GM21825 (cell line): ENCODE measurements around the gene B4GALNT4.
"Not testable (repeated sequence)": the region's sequence is repeated elsewhere in the genome, so short reads cannot be mapped to it uniquely, and the experiment has no call there.

ENCODE experiments used
- ATAC-seq: cut with Tn5 transposase; IDR thresholded peaks from one replicate; pipeline ENCODE4 v1.9.1; 2021; ENCODE audit warnings: mild to moderate bottlenecking, moderate library complexity; ENCODE audit not compliant: unreplicated experiment

Gene B4GALNT4

DNA sequence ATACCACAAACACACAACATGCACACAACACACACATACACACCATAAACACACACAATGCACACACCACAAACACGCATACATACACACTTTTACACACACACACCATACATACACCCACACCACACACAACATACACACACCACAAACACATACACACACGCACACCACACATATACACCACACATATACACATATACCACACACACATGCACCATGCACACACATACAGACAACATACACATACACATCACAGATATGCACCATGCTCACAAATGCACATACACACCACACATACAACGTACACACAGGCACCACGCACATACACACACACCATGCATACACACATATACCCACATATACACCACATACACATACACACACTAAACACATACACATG is 11.7 kb upstream of the B4GALNT4 start:
- ATAC-seq = no peak

DNA sequence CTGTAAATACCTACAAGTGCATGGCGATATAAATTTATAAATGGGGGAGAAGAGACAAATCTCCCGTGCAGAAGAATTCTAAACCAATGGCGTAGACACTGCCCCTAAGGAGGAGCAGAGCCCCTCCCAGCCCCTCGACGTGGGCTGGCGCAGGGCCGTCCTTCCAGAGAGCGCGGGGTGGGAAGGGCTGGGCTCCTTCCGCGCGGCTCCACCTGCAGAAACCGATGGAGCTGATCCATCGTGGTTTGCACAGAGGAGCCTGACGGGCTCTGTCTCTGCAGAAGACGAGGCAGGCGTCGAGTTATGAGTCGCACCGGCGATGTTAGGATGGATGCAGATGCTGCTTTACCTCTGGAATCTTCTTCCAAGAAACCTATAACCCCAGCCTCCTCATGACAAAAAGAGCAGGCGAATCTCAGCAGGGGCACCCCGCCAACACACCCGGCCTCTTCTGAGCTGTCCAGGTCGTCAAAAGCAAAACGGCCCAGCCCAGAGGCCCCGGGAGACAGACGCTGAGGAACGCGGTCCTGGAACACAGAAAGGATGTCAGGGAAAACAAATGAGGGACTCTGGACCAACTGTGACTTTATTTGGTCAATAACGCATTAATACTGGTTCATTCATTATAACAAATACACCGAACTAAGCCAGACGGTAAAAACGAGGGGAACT is 11.0 kb upstream of the B4GALNT4 start:
- no peak for ATAC-seq

DNA sequence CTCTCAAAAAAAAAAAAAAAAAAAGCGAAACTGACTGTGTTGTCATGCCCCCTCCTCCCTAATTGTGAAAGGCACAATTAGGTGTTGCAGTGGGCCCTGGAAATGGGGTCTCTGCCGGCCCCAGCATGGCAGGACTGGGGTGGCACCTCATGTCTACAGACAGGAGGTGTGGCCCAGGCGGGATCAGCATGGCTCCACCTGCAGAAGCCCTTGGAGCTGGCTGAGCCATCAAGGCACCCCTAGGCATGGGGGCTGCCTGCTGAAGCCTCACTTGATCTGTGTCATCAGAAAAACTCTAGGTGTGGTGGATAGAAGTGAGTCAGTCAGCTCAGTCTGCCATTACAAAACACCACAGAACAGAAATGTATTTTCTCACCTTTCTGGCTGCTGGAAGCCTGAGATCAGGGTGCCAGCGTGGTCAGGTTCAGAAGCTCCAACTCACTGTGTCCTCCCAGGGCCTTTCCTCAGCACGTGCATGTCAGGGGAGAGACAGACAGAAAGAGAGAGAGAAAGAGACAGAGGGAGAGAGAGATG is 10.1 kb upstream of the B4GALNT4 start:
- no peak for ATAC-seq

DNA sequence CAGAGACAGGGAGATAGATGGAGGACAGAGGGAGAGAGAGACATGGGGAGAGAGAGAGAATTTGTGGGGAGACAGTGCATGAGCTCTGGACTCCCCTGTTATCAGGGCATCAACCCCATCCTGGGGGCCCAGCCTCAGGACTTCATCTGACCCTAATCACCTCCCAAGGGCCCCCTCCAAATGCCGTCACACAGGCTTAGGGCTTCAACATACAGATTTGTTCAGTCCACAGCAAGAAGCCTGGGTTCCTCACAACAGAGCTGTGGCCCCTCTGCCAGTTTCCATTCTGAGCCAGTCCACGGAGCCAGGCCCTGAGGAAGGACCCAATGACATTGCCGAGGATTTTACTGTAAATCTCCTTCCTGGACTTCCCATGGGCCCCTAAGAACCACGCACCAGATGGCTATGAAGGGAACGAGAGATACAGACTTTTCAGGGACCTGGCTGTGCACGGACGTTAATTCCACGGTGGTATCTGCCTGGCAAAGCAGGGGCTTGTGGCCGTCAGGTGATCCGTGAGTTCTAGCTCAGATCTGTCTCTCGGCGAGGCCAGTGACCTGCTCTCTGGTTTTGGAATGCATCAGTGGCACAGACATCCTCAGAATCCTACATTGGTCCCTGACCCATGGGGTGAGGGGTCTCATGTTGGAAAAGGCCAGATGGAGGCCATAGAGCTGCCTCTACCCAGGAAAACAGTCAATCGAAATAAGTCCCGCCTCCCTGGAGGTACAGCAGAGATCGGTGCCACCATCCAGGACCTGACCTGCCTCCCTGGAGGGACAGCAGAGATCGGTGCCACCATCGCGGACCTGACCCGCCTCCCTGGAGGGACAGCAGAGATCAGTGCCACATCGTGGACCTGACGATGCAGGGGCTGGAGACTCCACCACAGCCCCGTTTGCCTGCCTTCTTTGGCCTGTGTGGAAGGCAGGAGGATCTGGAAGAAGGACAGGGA is 8.7 kb upstream of the B4GALNT4 start:
- no peak for ATAC-seq

DNA sequence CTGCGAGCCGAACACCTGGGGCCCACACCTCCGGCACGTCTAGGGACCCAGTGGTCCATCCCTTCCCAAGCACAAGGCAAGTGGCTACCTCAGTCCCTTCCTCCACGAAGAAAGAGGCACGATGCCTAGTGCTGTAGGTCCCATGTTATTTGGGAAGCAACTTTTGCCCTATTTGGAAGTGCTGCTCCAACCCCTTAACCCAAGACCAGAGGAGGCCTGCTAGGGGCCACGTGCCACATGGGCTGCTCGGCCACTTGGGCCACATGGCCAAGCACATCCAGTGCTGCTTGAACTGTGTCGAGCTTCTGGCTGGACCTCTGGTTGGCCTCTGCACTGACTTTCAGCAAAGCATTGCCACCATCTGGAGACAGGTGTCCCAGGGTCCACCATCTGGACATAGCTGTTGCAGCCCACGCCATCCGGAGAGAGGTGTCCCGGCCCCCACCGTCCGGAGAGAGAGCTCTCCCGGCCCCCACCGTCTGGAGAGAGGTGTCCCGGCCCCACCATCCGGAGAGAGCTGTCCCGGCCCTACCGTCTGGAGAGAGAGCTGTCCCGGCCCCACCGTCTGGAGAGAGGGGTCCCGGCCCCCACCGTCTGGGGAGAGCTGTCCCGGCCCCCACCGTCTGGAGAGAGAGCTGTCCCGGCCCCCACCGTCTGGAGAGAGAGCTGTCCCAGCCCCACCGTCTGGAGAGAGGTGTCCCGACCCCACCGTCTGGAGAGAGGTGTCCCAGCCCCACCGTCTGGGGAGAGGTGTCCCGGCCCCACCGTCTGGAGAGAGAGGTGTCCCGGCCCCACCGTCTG is 6.5 kb upstream of the B4GALNT4 start:
- no peak for ATAC-seq

- not testable (repeated sequence) for ATAC-seq
Measured at GRCh38 chr11:363443-363805, 5.9 kb upstream of the B4GALNT4 start.

DNA sequence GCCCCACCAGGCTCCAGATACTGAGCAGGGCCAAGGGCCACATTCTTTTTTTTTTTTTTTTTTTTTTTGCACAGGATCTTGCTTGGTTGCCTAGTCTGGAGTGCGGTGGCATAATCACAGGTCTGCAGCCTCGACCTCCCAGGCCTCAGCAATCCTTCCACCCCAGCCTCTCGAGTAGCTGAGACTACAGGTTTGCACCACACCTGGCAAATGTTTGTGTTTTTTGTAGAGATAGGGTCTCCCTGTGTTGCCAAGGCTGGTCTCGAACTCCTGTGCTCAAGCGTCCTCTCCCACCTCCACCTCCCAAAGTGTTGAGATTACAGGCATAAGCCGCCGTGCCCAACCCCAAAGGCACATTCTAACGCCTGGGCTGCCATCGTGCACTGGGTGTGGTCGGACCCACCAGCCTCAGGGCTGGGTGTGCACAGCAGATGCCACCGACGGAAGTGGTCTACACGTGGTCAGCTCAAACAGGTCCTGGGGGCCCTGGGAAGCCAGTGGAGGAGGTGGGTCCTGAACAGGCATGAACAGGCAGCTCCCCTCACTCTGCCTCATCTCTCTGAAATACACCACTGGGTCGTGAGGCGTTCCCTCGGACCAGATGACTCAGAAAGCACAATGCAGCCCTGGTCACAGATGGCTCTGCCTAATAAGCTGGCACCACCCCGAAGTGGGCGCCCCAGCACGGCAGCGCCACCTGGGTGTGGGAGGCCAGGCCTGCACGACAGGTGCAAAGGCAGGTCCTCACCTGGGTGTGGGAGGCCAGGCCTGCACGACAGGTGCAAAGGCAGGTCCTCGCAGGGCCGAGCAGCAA is 5.1 kb upstream of the B4GALNT4 start:
- ATAC-seq = no peak

DNA sequence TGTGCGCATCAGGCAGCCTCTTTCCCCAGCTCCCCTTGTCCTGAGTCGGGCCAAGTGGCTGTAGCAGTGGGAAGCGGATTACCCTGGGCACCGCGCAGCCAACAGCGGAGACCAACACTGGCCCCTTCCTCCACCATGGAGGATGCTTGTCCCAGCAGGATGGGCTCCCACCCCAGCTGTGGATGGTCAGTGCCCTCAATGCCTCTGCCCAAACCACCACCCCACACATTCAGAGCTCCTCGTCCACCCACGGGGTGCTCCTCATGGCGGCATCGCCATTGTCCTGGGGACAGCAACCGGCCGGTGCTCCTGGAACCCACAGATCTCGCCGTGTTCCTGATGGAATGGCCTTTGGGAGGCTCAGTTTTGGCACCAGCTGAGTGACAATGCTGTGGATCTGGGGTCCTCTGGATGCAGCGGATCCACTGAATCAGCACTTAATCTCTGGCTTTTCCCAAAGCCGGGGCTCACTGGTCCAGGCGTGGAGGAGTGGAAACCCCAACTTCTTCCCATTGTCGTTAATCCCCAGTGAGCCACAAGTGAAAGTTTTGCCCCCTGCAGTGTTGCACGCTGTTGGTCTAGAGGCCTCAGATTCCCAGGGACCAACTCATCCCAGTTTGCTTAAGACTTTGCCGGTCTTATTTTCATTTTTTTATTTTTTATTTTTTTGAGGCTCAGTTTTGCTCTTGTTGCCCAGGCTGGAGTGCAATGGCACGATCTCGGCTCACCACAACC is 4.1 kb upstream of the B4GALNT4 start:
- no peak for ATAC-seq

- no peak for ATAC-seq
Measured at GRCh38 chr11:365831-366230, 3.5 kb upstream of the B4GALNT4 start.

- no peak for ATAC-seq
Measured at GRCh38 chr11:367956-368413, 1.3 kb upstream of the B4GALNT4 start.

GRCh38 chr11:368414-369335 is 624 bp upstream of the B4GALNT4 start:
- ATAC-seq = no peak

- ATAC-seq = no peak
Measured at GRCh38 chr11:370070-370941, 1.0 kb downstream of the B4GALNT4 start.

DNA sequence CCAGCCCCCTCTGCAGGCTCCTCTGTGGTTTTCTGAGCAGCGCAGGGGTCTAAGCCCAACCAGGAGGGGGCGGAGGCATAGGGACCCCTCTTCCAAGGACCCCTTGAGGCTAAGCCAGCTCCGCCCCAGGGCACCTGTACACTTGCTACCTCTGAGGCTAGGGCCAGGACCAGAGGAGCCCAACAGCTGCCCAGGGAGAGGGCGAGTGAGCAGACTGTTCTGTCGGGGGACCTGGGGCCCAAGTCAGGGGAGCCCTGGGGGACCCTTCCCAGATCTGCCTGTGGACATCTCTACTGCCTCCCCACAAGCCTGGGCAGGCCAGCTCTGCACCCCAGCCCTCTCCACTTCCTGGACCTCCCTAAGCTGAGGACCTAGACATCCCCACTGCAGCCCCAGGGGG is 1.8 kb downstream of the B4GALNT4 start:
- ATAC-seq = no peak

DNA sequence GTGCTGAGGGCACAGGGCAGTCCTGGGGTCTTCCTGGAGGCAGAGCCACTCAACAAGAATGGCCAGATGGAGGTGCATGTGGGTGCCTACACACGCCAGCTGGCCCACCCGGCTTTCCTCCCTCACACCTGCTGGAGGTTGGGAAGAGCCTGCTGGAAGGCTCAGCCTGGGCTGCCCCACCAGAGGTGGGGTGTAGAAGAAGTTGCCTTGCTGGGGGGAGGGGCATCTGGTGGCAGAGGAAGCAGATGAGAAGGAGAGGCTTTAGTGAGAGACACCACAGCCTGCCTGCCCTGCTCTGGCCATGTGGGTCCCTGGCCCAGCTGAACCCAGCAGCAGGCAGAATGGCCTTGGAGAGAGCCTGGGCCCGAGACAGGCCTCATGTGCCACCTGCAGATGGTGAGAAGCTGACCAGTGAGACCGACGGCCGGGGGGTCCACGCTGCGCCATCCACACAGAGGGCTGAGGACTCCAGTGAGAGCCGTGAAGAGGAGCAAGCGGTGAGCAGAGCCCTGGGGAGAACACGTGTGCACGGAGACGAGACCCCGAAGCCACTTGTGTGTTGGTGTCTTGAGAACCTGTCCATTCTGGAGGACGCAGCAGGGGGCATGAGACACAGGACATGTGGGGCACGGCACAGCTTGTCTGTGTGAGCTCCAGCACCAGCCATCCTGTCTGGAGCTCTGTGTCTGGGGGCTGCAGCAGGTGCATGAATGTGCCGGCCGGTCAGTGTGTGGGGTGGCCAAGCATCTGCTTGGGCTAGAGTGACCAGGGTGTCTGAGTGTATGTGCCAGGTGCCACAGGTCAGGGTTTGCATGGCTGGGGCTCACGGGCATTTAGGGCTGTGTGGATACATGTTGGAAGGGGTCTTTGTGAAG is 2.7 kb downstream of the B4GALNT4 start:
- ATAC-seq = no peak

DNA sequence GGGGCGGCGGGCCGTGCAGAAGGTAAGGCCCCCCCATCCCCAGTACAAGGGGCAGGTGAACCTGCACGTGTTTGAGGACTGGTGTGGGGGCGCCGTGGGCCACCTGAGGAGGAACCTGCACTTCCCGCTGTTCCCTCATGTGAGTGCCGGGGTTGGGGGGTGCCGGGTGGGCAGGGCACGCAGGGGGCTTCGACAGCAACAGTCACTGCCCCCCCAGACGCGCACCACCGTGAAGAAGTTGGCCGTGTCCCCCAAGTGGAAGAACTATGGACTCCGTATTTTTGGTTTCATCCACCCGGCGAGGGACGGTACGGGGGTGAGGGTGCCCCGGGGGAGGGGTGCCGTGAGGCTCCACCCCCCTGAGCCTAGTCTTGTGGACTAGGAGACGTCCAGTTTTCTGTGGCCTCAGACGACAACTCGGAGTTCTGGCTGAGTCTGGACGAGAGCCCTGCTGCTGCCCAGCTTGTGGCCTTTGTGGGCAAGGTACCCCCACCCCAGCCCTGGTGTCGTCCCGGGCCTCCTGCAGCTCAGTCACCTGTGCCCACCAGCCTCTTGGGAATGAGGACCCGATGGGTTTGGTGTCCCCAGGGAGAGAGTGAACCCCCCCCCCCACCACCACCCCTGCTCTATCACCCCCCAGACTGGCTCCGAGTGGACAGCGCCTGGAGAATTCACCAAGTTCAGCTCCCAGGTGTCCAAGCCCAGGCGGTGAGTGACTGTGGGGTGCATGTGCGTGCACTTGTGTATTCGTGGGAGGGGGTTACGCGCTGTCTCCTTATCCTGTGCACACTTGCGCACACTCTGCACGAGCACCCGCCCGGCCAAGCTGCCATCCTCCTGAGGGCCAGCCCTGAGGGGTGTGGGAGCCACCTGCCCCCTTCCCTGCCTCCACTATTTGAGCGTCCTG is 3.8 kb downstream of the B4GALNT4 start:
- no peak for ATAC-seq
